NT2/D1 (cell line): ENCODE results near the gene PLCH2.

Experiments
- DNase-seq: peaks from one replicate; pipeline ENCODE4 v3.0.0-alpha.2; 2011; ENCODE audit warnings: low read depth, low spot score
- H3K27me3 ChIP-seq: 2 replicates; pipeline ENCODE4 v1.6.0; 2011; ENCODE audit warnings: mild to moderate bottlenecking; ENCODE audit not compliant: insufficient read length, insufficient read depth
- H3K36me3 ChIP-seq: 2 replicates; pipeline ENCODE4 v1.6.1; 2011; ENCODE audit warnings: mild to moderate bottlenecking, low read length, mixed read lengths; ENCODE audit not compliant: insufficient read depth, insufficient read length
- H3K4me1 ChIP-seq: 2 replicates; pipeline ENCODE4 v1.5.1; 2011; ENCODE audit not compliant: insufficient read depth, insufficient read length
- H3K4me3 ChIP-seq: 2 replicates; pipeline ENCODE4 v1.5.1; 2011; ENCODE audit warnings: low read depth; ENCODE audit not compliant: insufficient read length
- H3K9ac ChIP-seq: 2 replicates; pipeline ENCODE4 v1.6.0; 2011; ENCODE audit warnings: low read depth; ENCODE audit not compliant: insufficient read length
- H3K9me3 ChIP-seq: 2 replicates; pipeline ENCODE4 v1.5.1; 2011; ENCODE audit warnings: mild to moderate bottlenecking, low read length; ENCODE audit not compliant: insufficient read depth
- SUZ12 ChIP-seq: IDR thresholded peaks from 2 replicates; pipeline ENCODE4 v1.6.1; 2011; ENCODE audit not compliant: insufficient read length, insufficient read depth; ENCODE audit errors: extremely low read depth
- YY1 ChIP-seq: IDR thresholded peaks from 2 replicates; pipeline ENCODE4 v1.6.1; 2011; ENCODE audit not compliant: insufficient read length, insufficient read depth
- ZNF274 ChIP-seq: IDR thresholded peaks from 2 replicates; pipeline ENCODE4 v1.6.1; 2011; ENCODE audit warnings: mild to moderate bottlenecking, low read depth, low read length

The PLCH2 gene

GRCh38 chr1:2528966-2529783 lies 53.1 kb downstream of the PLCH2 start:
- no peaks in the 10 kb centered on the region for H3K9me3 ChIP-seq
- no peak overlapping the region for H3K4me3 ChIP-seq
- peaks cover 21% of the 10 kb centered on the region for H3K4me1 ChIP-seq
- peaks cover 69% of the 10 kb centered on the region for H3K27me3 ChIP-seq
- no peak overlapping the region for H3K9ac ChIP-seq
- DNase-seq, result no peak
- H3K36me3 ChIP-seq, result peaks cover 5% of the 10 kb centered on the region
- TF ChIP-seq ZNF274 (no peak), SUZ12 (no peak), YY1 (no peak)

- peak within 1 kb of the TSS; percentile 26 for H3K4me3 ChIP-seq
- peaks cover 4% of the 10 kb centered on the region for H3K36me3 ChIP-seq
- no peak for DNase-seq
- peak within 1 kb of the TSS; percentile 42 for H3K9ac ChIP-seq
- H3K9me3 ChIP-seq, result no peaks in the 10 kb centered on the region
- H3K27me3 ChIP-seq, result peaks cover 75% of the 10 kb centered on the region
- peaks cover 21% of the 10 kb centered on the region for H3K4me1 ChIP-seq
- TF ChIP-seq YY1, result no peak
- peak; percentile 12 for TF ChIP-seq SUZ12
These were observed 53.9 kb downstream of the PLCH2 start, which contains the start of gene HES5 for GRCh38 chr1:2529784-2530512. HES5 (minus strand) TSS chr1:2530263; CDS start chr1:2530164, 99 bp downstream.

GRCh38 chr1:2530513-2531361 lies 54.6 kb downstream of the PLCH2 start:
- H3K27me3 ChIP-seq, result peaks cover 75% of the 10 kb centered on the region
- peaks cover 18% of the 10 kb centered on the region for H3K4me1 ChIP-seq
- H3K4me3 ChIP-seq, result no peak overlapping the region
- no peak overlapping the region for H3K9ac ChIP-seq
- TF ChIP-seq SUZ12 (no peak), YY1 (no peak), ZNF274 (no peak)
- DNase-seq, result no peak
- no peaks in the 10 kb centered on the region for H3K36me3 ChIP-seq
- no peaks in the 10 kb centered on the region for H3K9me3 ChIP-seq

- TF ChIP-seq ZNF274 (no peak), YY1 (no peak), SUZ12 (no peak)
- Histone ChIP-seq H3K36me3 (no peaks in the 10 kb centered on the region), H3K4me1 (peaks cover 13% of the 10 kb centered on the region), H3K9ac (no peak overlapping the region), H3K9me3 (no peaks in the 10 kb centered on the region), H3K4me3 (no peak overlapping the region), H3K27me3 (peaks cover 72% of the 10 kb centered on the region)
- DNase-seq, result no peak
These were observed 56.5 kb downstream of the PLCH2 start for GRCh38 chr1:2532485-2533160.

- H3K36me3 ChIP-seq, result no peaks in the 10 kb centered on the region
- H3K4me1 ChIP-seq, result peaks cover 9% of the 10 kb centered on the region
- no peak for DNase-seq
- peaks cover 72% of the 10 kb centered on the region for H3K27me3 ChIP-seq
- no peak for TF ChIP-seq YY1
- TF ChIP-seq SUZ12, result no peak
- TF ChIP-seq ZNF274, result no peak
- H3K9me3 ChIP-seq, result no peaks in the 10 kb centered on the region
- no peak overlapping the region for H3K9ac ChIP-seq
- no peak overlapping the region for H3K4me3 ChIP-seq
These were observed 57.3 kb downstream of the PLCH2 start for GRCh38 chr1:2533365-2533764.

- no peaks in the 10 kb centered on the region for H3K36me3 ChIP-seq
- no peak for DNase-seq
- no peak overlapping the region for H3K4me3 ChIP-seq
- H3K9ac ChIP-seq, result no peak overlapping the region
- no peaks in the 10 kb centered on the region for H3K9me3 ChIP-seq
- TF ChIP-seq SUZ12, result no peak
- no peak for TF ChIP-seq YY1
- TF ChIP-seq ZNF274, result no peak
- peaks cover 70% of the 10 kb centered on the region for H3K27me3 ChIP-seq
- peaks cover 9% of the 10 kb centered on the region for H3K4me1 ChIP-seq
These were observed 58.2 kb downstream of the PLCH2 start for GRCh38 chr1:2534315-2534686.
